HEK293 (cell line): ENCODE results near the gene ABTB2.

ENCODE experiments used
- ZNF266 ChIP-seq: fragments of 450-650 bp; formaldehyde crosslinking; IDR thresholded peaks from 2 replicates; pipeline ENCODE4 v1.5.1; 2016; ENCODE audit warnings: missing biosample characterization, missing genetic modification characterization, low read depth
- ZNF48 ChIP-seq: fragments of 450-650 bp; formaldehyde crosslinking; IDR thresholded peaks from 2 replicates; pipeline ENCODE4 v1.5.1; 2016; ENCODE audit warnings: missing biosample characterization, missing genetic modification characterization
- TF ChIP-seq, protein P1 (sequence below): fragments of 450-650 bp; formaldehyde crosslinking; IDR thresholded peaks from 2 replicates; pipeline ENCODE4 v1.5.1; 2016; ENCODE audit warnings: missing biosample characterization, missing genetic modification characterization
- TF ChIP-seq, protein P2 (sequence below): IDR thresholded peaks from 2 replicates; pipeline ENCODE4 v1.6.1; 2011; ENCODE audit warnings: mild to moderate bottlenecking, low read depth, low read length, borderline replicate concordance

DNA sequence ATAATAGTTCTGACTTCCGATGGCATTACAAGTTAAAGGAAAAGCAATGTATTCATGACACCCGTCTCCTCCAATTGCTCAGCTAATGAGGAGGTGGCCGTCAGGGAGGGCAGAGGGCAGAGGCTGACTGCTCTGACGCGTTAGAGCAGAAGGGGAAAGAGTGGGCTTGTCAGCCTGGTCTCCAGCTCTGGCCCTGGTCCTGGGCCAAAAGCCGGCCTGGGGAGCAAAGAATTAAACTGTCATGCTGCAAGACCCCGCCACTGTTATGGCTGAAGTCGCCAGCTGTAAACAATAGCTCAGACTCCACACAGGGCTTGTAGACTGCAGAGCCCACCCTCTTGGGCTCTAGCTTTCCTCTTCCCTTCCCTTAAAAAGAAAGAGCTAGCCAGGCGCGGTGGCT, 132.7 kb downstream of the ABTB2 start:
- no peak for TF ChIP-seq ZNF266 (tag by site-specific recombination)
- no peak for TF ChIP-seq ZNF48 (tag by site-specific recombination)
- TF ChIP-seq, protein P1, sequence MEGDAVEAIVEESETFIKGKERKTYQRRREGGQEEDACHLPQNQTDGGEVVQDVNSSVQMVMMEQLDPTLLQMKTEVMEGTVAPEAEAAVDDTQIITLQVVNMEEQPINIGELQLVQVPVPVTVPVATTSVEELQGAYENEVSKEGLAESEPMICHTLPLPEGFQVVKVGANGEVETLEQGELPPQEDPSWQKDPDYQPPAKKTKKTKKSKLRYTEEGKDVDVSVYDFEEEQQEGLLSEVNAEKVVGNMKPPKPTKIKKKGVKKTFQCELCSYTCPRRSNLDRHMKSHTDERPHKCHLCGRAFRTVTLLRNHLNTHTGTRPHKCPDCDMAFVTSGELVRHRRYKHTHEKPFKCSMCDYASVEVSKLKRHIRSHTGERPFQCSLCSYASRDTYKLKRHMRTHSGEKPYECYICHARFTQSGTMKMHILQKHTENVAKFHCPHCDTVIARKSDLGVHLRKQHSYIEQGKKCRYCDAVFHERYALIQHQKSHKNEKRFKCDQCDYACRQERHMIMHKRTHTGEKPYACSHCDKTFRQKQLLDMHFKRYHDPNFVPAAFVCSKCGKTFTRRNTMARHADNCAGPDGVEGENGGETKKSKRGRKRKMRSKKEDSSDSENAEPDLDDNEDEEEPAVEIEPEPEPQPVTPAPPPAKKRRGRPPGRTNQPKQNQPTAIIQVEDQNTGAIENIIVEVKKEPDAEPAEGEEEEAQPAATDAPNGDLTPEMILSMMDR (tag by site-specific recombination), result no peak
- TF ChIP-seq, protein P2, sequence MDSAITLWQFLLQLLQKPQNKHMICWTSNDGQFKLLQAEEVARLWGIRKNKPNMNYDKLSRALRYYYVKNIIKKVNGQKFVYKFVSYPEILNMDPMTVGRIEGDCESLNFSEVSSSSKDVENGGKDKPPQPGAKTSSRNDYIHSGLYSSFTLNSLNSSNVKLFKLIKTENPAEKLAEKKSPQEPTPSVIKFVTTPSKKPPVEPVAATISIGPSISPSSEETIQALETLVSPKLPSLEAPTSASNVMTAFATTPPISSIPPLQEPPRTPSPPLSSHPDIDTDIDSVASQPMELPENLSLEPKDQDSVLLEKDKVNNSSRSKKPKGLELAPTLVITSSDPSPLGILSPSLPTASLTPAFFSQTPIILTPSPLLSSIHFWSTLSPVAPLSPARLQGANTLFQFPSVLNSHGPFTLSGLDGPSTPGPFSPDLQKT, result no peak
